Endothelial cell (in vitro differentiated cells): ENCODE measurements around the gene PRSS1. TPM values are rescaled to one million over a fixed set of nuclear protein-coding genes. Genes with fewer than 3 reads are reported as not detected.

Experiments
- DNase-seq: peaks from one replicate; pipeline ENCODE4 v3.0.0; 2021; ENCODE audit warnings: low spot score
- H3K27ac Mint-ChIP-seq: one replicate; pipeline ENCODE4 v1.8.0; 2021; ENCODE audit warnings: mixed read lengths, inconsistent platforms; ENCODE audit not compliant: unreplicated experiment
- H3K27me3 Mint-ChIP-seq: one replicate; pipeline ENCODE4 v1.8.0; 2021; ENCODE audit warnings: mild to moderate bottlenecking, moderate library complexity, mixed read lengths, inconsistent platforms; ENCODE audit not compliant: unreplicated experiment
- H3K36me3 Mint-ChIP-seq: one replicate; pipeline ENCODE4 v1.8.0; 2021; ENCODE audit warnings: mild to moderate bottlenecking, low read depth, mixed read lengths, inconsistent platforms; ENCODE audit not compliant: unreplicated experiment
- H3K4me1 Mint-ChIP-seq: one replicate; pipeline ENCODE4 v1.8.0; 2021; ENCODE audit warnings: mild to moderate bottlenecking, mixed read lengths, inconsistent platforms; ENCODE audit not compliant: unreplicated experiment
- H3K4me3 Mint-ChIP-seq: one replicate; pipeline ENCODE4 v1.8.0; 2021; ENCODE audit warnings: mild to moderate bottlenecking, mixed read lengths, inconsistent platforms; ENCODE audit not compliant: unreplicated experiment
- H3K9me3 Mint-ChIP-seq: one replicate; pipeline ENCODE4 v1.8.0; 2021; ENCODE audit warnings: mixed read lengths, inconsistent platforms; ENCODE audit not compliant: unreplicated experiment
- CTCF ChIP-seq: fragments of 200-600 bp; sonication (generic); IDR thresholded peaks from one replicate; pipeline ENCODE4 v1.5.0; 2021; ENCODE audit warnings: antibody characterized with exemption; ENCODE audit not compliant: unreplicated experiment
- total RNA-seq: library from RNA; stranded (reverse); fragmentation: NEBNext Ultra II Directional; extraction: Animal tissue kit (Norgen Biotek cat#: 25700); gene quantifications from one replicate; pipeline ENCODE4 v1.2.1, GENCODE V29; 2021; ENCODE audit not compliant: unreplicated experiment

PRSS1 gene
- total RNA-seq, 1 donor from 2014 or later: 0.82 TPM

GRCh38 chr7:142801601-142802295 lies 52.5 kb downstream of the PRSS1 start:
- H3K36me3 Mint-ChIP-seq: no peaks in the 10 kb centered on the region
- H3K4me3 Mint-ChIP-seq: no peak overlapping the region
- H3K9me3 Mint-ChIP-seq: no peaks in the 10 kb centered on the region
- H3K27me3 Mint-ChIP-seq: peaks cover 19% of the 10 kb centered on the region
- no peak for TF ChIP-seq CTCF
- H3K27ac Mint-ChIP-seq: no peak overlapping the region
- peaks cover 5% of the 10 kb centered on the region for H3K4me1 Mint-ChIP-seq
- DNase-seq: no peak

DNA sequence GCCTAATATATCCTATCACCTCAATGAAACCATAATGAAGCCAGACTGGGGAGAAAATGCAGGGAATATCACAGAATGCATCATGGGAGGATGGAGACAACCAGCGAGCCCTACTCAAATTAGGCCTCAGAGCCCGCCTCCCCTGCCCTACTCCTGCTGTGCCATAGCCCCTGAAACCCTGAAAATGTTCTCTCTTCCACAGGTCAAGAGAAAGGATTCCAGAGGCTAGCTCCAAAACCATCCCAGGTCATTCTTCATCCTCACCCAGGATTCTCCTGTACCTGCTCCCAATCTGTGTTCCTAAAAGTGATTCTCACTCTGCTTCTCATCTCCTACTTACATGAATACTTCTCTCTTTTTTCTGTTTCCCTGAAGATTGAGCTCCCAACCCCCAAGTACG lies 53.0 kb downstream of the PRSS1 start:
- Mint-ChIP-seq H3K27me3 (peaks cover 19% of the 10 kb centered on the region), H3K4me1 (peaks cover 5% of the 10 kb centered on the region), H3K4me3 (no peak overlapping the region), H3K9me3 (no peaks in the 10 kb centered on the region), H3K36me3 (no peaks in the 10 kb centered on the region), H3K27ac (no peak overlapping the region)
- DNase-seq: no peak
- TF ChIP-seq CTCF: no peak

Other genes starting within 250 kb of the PRSS1 start
- gene PRSS2, start 21.5 kb downstream of the PRSS1 start, total RNA-seq: 2.0 TPM
- 3.8 TPM for gene EPHB6, start 105.6 kb downstream of the PRSS1 start, total RNA-seq
- not detected for gene TRPV6, start 136.3 kb downstream of the PRSS1 start, total RNA-seq
- gene TRPV5, start 184.3 kb downstream of the PRSS1 start, total RNA-seq: not detected
- gene LLCFC1, start 190.0 kb downstream of the PRSS1 start, total RNA-seq: not detected
- 0.74 TPM for gene KEL, start 212.9 kb downstream of the PRSS1 start, total RNA-seq